ENCODE results near the gene IGFLR1. TPM values are rescaled to one million over a fixed set of nuclear protein-coding genes. Genes with fewer than 3 reads are reported as not detected.

Gene IGFLR1
- total and polyA plus RNA-seq, 9 of the 15 experiments (the other 6 are each of a cell fraction or from before 2014, with no cell fraction given): 1.0 to 14.3 (median 4.6) TPM

GRCh38 chr19:35744430-35745327 is 2.4 kb upstream of the IGFLR1 start (continued):
- TF ChIP-seq ZBTB7A (IDR thresholded peaks at IDR 0.05; ENCODE audit: borderline replicate concordance, control insufficient read depth, low read depth, low read length) (peak; percentile 10; the same call in 1 of the 2 replicates), POLR2B (IDR thresholded peaks at IDR 0.05; ENCODE audit: low read depth, partially characterized antibody) (peak; percentile 72), RB1 (IDR thresholded peaks at IDR 0.05; ENCODE audit: low read depth) (peak; percentile 52; the same call in 1 of the 2 replicates), FOXA3 (CRISPR knock-in tag; conservative IDR thresholded peaks at IDR 0.05 in 1 of 2, IDR thresholded peaks at IDR 0.05 in 1 of 2) (0 out of 4 replicates have a peak, but pooled peaks of 1 of the 2 experiments have one; percentile 50), RUNX1 (IDR thresholded peaks at IDR 0.05; ENCODE audit: low read depth) (no peak), TFAP4 (CRISPR knock-in tag; IDR thresholded peaks at IDR 0.05; ENCODE audit: borderline replicate concordance) (peak; percentile 55), POLR2A (conservative IDR thresholded peaks at IDR 0.05) (peak; percentile 86), REST (IDR thresholded peaks at IDR 0.05; ENCODE audit: borderline replicate concordance) (peak; percentile 31; the same call in 1 of the 2 replicates), REST (CRISPR knock-in tag; IDR thresholded peaks at IDR 0.05; ENCODE audit: low read depth) (no peak), POLR2G (IDR thresholded peaks at IDR 0.05; ENCODE audit: low read depth, low read length) (peak; percentile 93), PHF8 (IDR thresholded peaks at IDR 0.05; ENCODE audit: borderline replicate concordance, low read length) (peak; percentile 56; the same call in 1 of the 2 replicates), CTBP1 (IDR thresholded peaks at IDR 0.05; ENCODE audit: borderline replicate concordance) (0 out of 2 replicates have a peak, but pooled peaks have one; percentile 12), PBX2 (CRISPR knock-in tag; IDR thresholded peaks at IDR 0.05; ENCODE audit: low read depth) (no peak), PBX2 (tag; conservative IDR thresholded peaks at IDR 0.05; ENCODE audit: low read depth) (no peak), L3MBTL2 (IDR thresholded peaks at IDR 0.05) (peak; percentile 76)
